Measurements from ENCODE around the gene ARHGAP35. TPM values are rescaled to one million over a fixed set of nuclear protein-coding genes. Genes with fewer than 3 reads are reported as not detected.

Gene ARHGAP35
- polyA plus RNA-seq, 1 of the 3 experiments (the other 2 are of a cell fraction) = 25.1 TPM

DNA sequence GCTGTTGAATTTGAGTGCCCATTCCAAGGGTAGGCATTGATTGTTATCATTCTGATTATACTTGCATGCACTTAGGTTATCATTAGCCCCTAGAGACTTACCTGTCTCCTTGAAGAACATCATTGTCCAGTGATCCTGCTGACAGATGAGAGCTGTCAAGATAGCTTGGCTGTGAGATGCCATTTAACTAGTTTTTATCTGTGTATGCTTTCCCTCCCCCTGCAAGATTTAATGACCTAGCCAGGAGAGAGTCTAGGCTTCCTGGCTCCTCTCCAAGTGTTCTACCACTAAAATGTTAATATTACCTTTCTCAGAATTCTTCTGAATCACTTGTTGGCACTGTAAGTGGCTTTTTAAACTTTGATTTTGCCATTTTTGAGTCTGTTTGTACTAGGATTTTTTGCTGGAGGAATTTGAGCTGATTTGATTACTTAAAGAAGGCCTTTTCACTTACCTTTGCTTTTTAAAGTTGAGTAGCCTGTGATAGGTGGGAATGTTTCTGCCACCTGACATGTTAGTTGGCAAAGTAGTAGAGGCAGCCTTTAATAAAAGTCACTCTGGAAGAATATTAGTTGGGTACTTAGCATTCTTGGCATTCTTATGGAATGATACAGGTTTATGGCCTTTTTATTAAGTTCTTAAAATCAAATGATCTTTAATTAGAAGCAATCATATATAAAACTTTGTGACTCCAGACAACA is 41.1 kb downstream of the ARHGAP35 start:
- Histone ChIP-seq H2AFZ (ENCODE audit: low read depth) (no peak overlapping the region), H4K20me1 (ENCODE audit: insufficient read depth) (peaks cover 96% of the 10 kb centered on the region), H3F3A (replicated peaks; ENCODE audit: insufficient read depth) (peaks cover 47% of the 10 kb centered on the region), H3K9me3 (no peaks in the 10 kb centered on the region), H3K9ac (peak overlapping the region; percentile 3; the same call in 1 of the 2 replicates), H3K4me3 (ENCODE audit: low read depth in 2 of 2, low read length in 1 of 2) (no peak overlapping the region), H3K79me2 (ENCODE audit: insufficient read depth) (peaks cover 97% of the 10 kb centered on the region), H3K27ac (ENCODE audit: low read depth in 2 of 2, low read length in 1 of 2) (peak overlapping the region; percentile 66 to 71; a peak in 3 of 4 replicates), H3K36me3 (replicated peaks in 1 of 2; ENCODE audit: control insufficient read depth in 1 of 2, insufficient read depth in 2 of 2, low read length in 1 of 2) (no peaks in the 10 kb centered on the region), H3K4me1 (ENCODE audit: control insufficient read depth in 1 of 2, insufficient read depth in 2 of 2, low read depth in 1 of 2, low read length in 1 of 2) (peaks cover 36 to 52% of the 10 kb centered on the region in 2 experiments), H3K27me3 (ENCODE audit: insufficient read depth) (no peaks in the 10 kb centered on the region), H3K4me2 (peak overlapping the region; percentile 43), H3K9me2 (no peaks in the 10 kb centered on the region)
- CTCF ChIA-PET = interaction anchor here (0.6 to 2.5 kb wide), 2 partner anchors 89 to 1209 kb away, joined by 3 to 6 read pairs; no protein-coding TSS in a partner anchor
- POLR2A ChIA-PET = no interaction called here
- no peak for DNase-seq
- TF ChIP-seq, protein P1, sequence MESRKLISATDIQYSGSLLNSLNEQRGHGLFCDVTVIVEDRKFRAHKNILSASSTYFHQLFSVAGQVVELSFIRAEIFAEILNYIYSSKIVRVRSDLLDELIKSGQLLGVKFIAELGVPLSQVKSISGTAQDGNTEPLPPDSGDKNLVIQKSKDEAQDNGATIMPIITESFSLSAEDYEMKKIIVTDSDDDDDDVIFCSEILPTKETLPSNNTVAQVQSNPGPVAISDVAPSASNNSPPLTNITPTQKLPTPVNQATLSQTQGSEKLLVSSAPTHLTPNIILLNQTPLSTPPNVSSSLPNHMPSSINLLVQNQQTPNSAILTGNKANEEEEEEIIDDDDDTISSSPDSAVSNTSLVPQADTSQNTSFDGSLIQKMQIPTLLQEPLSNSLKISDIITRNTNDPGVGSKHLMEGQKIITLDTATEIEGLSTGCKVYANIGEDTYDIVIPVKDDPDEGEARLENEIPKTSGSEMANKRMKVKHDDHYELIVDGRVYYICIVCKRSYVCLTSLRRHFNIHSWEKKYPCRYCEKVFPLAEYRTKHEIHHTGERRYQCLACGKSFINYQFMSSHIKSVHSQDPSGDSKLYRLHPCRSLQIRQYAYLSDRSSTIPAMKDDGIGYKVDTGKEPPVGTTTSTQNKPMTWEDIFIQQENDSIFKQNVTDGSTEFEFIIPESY (IDR thresholded peaks at IDR 0.05; ENCODE audit: borderline replicate concordance, low read depth) = no peak
- TF ChIP-seq MEF2A (IDR thresholded peaks at IDR 0.05; ENCODE audit: borderline replicate concordance, low read depth) (no peak), GABPA (IDR thresholded peaks at IDR 0.05; ENCODE audit: low read depth) (no peak), MAX (IDR thresholded peaks at IDR 0.05; ENCODE audit: low read depth) (no peak), ELF1 (IDR thresholded peaks at IDR 0.05) (no peak), YY1 (IDR thresholded peaks at IDR 0.05; ENCODE audit: low read depth) (no peak), TAF1 (IDR thresholded peaks at IDR 0.05; ENCODE audit: borderline replicate concordance, low read depth, low read length) (no peak), EP300 (IDR thresholded peaks at IDR 0.05; ENCODE audit: borderline replicate concordance in 1 of 2, low read depth in 1 of 2, low read length in 1 of 2) (0 out of 4 replicates have a peak, but pooled peaks have one; percentile 7 to 23), USF1 (IDR thresholded peaks at IDR 0.05; ENCODE audit: borderline replicate concordance, low read depth) (no peak), JUND (IDR thresholded peaks at IDR 0.05) (no peak; the same call in 1 of the 2 replicates), CHD2 (IDR thresholded peaks at IDR 0.05; ENCODE audit: low read length, partially characterized antibody) (no peak), SIN3A (IDR thresholded peaks at IDR 0.05; ENCODE audit: borderline replicate concordance, low read depth, low read length) (no peak; the same call in 1 of the 2 replicates), FOXJ3 (CRISPR knock-in tag; IDR thresholded peaks at IDR 0.05) (no peak), FOSL2 (IDR thresholded peaks at IDR 0.05; ENCODE audit: borderline replicate concordance, low read depth) (0 out of 2 replicates have a peak, but pooled peaks have one; percentile 15), RCOR1 (IDR thresholded peaks at IDR 0.05; ENCODE audit: low read length) (no peak), POLR2AphosphoS5 (IDR thresholded peaks at IDR 0.05; ENCODE audit: low read depth, low read length) (peak; percentile 9; the same call in 1 of the 2 replicates), FOXM1 (IDR thresholded peaks at IDR 0.05; ENCODE audit: low read depth) (no peak), GATA2 (CRISPR knock-in tag; IDR thresholded peaks at IDR 0.05) (no peak), CTCF (IDR thresholded peaks at IDR 0.05) (no peak), TEAD4 (IDR thresholded peaks at IDR 0.05; ENCODE audit: borderline replicate concordance, insufficient read depth) (peak; percentile 58), RXRA (IDR thresholded peaks at IDR 0.05; ENCODE audit: borderline replicate concordance, low read depth) (peak; percentile 42; the same call in 1 of the 2 replicates), USF2 (IDR thresholded peaks at IDR 0.05; ENCODE audit: borderline replicate concordance, low read depth, low read length) (no peak)
- TF ChIP-seq, protein P2, sequence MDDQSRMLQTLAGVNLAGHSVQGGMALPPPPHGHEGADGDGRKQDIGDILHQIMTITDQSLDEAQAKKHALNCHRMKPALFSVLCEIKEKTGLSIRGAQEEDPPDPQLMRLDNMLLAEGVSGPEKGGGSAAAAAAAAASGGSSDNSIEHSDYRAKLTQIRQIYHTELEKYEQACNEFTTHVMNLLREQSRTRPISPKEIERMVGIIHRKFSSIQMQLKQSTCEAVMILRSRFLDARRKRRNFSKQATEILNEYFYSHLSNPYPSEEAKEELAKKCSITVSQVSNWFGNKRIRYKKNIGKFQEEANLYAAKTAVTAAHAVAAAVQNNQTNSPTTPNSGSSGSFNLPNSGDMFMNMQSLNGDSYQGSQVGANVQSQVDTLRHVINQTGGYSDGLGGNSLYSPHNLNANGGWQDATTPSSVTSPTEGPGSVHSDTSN (IDR thresholded peaks at IDR 0.05) = peak; percentile 79
